CD4-positive, alpha-beta memory T cell (primary cell): Measurements from ENCODE around the gene PLEK. TPM values are rescaled to one million over a fixed set of nuclear protein-coding genes. Genes with fewer than 3 reads are reported as not detected.
A peak's percentile ranks its signal among the peaks of the same experiment; 100 is the strongest.

Experiments used
- CTCF ChIA-PET: fragments of 350-600 bp; sonication (Branson Sonifier 250); formaldehyde crosslinking; loops from one replicate; lab custom pipeline; 2021; ENCODE audit warnings: inconsistent platforms; ENCODE audit not compliant: partially characterized antibody; lab: Charles Lee
- POLR2A ChIA-PET: fragments of 350-600 bp; sonication (Branson Sonifier 250); formaldehyde crosslinking; loops from one replicate; lab custom pipeline; 2021; ENCODE audit not compliant: partially characterized antibody; lab: Charles Lee
- DNase-seq, 5 donors: peaks; one replicate each; pipeline versions ENCODE4 v3.0.0 to v3.0.0-alpha.2; 2020 to 2022; ENCODE audit warnings: mixed read lengths in 1 of 5
- H3K27ac ChIP-seq: one replicate; pipeline ENCODE4 v1.7.0; 2013; ENCODE audit warnings: low read depth, low read length
- H3K27me3 ChIP-seq: 2 replicates; pipeline ENCODE4 v1.7.0; 2013; ENCODE audit warnings: mild to moderate bottlenecking, low read length, moderate library complexity; ENCODE audit not compliant: insufficient read depth
- H3K36me3 ChIP-seq: 2 replicates; pipeline ENCODE4 v1.7.0; 2013; ENCODE audit warnings: mild to moderate bottlenecking, low read length, moderate library complexity; ENCODE audit not compliant: insufficient read depth
- H3K4me1 ChIP-seq: 2 replicates; pipeline ENCODE4 v1.7.0; 2013; ENCODE audit warnings: mild to moderate bottlenecking, low read length, moderate library complexity; ENCODE audit not compliant: insufficient read depth
- H3K4me3 ChIP-seq, 2 donors: one replicate each; pipeline ENCODE4 v1.7.0; 2013; ENCODE audit warnings: low read length in 2 of 2, mild to moderate bottlenecking in 1 of 2
- H3K9me3 ChIP-seq, 2 donors: one replicate each; pipeline ENCODE4 v1.7.0; 2013; ENCODE audit warnings: low read length in 2 of 2, control low read depth in 1 of 2; ENCODE audit not compliant: control insufficient read depth in 1 of 2
- H3K27ac Mint-ChIP-seq, 7 donors: one replicate each; pipeline ENCODE4 v1.8.0; 2020 to 2021; ENCODE audit warnings: mixed read lengths in 7 of 7, mild to moderate bottlenecking in 6 of 7, inconsistent platforms in 3 of 7, moderate library complexity in 3 of 7
- H3K27me3 Mint-ChIP-seq, 2 donors: one replicate each; pipeline ENCODE4 v1.8.0; 2020 to 2021; ENCODE audit warnings: mixed read lengths in 2 of 2
- H3K36me3 Mint-ChIP-seq, 2 donors: one replicate each; pipeline ENCODE4 v1.8.0; 2020 to 2021; ENCODE audit warnings: mixed read lengths in 2 of 2, inconsistent platforms in 1 of 2, mild to moderate bottlenecking in 1 of 2
- H3K4me1 Mint-ChIP-seq, 4 donors: one replicate each; pipeline ENCODE4 v1.8.0; 2020 to 2021; ENCODE audit warnings: mixed read lengths in 4 of 4, mild to moderate bottlenecking in 1 of 4
- H3K4me3 Mint-ChIP-seq, 8 donors: one replicate each; pipeline ENCODE4 v1.8.0; 2020 to 2021; ENCODE audit warnings: mixed read lengths in 8 of 8, mild to moderate bottlenecking in 7 of 8, moderate library complexity in 6 of 8, inconsistent platforms in 3 of 8
- H3K9me3 Mint-ChIP-seq, 8 donors: one replicate each; pipeline ENCODE4 v1.8.0; 2020 to 2021; ENCODE audit warnings: mixed read lengths in 8 of 8, mild to moderate bottlenecking in 5 of 8, inconsistent platforms in 3 of 8, moderate library complexity in 1 of 8
- intact Hi-C: fragments of 100-400 bp; cut with micrococcal nuclease; formaldehyde crosslinking; loops from one replicate; pipeline ENCODE4 v1.15.1; 2023
- polyA plus RNA-seq, 2 donors: library from polyadenylated mRNA; unstranded; fragments of 300-500 nt; fragmentation: Illumina TruSeq; gene quantifications; one replicate each; pipeline ENCODE4 v1.2.3, GENCODE V29; 2021
- total RNA-seq, 2 experiments: library from RNA; stranded (reverse); gene quantifications; one replicate each; pipeline ENCODE4 v1.2.3, GENCODE V29; 2021

PLEK gene
- total and polyA plus RNA-seq, 4 experiments from 2014 or later = 5.7 to 10.7 (median 8.2) TPM

DNA sequence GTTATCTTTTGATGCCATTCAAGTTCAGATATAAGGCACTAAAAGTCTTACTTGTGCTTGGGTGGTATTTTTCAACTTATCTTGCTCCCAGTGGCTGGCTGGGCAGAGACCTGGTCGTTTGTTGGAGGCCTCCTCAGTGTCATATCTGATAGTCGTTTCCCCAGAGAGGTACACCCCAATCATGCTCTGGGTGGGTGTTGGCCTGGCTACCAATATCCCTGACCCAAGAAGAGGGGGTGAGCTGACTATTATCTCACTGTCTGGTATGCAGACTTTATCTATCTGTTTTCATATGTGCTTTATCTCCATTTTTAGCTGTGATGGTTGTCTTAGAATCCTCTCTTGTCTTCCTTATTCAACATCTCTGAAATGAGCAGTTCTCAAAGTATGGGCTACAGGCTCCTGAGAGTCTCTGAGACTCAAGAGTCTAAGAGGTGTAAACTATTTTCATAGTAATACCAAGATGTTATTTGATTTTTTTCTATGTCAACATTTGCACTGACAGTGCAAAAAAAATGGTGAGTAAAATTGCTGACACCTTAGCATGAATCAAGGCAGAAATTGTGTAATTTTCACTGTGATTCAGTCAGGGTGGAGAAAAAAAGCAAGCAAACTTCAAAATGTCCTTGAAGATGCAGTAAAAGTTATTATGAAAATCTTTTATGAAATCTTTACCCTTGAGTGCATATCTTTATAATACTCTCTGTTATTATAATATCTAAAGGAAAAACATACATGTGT lies 12.3 kb upstream of the PLEK start:
- no peaks in the 10 kb centered on the region for H3K36me3 Mint-ChIP-seq
- intact Hi-C loops = no loop called here
- no peak overlapping the region for H3K4me3 Mint-ChIP-seq
- H3K4me3 ChIP-seq = no peak overlapping the region
- peaks cover 2 to 16% of the 10 kb centered on the region in 2 donors for H3K27me3 Mint-ChIP-seq
- H3K9me3 ChIP-seq = no peaks in the 10 kb centered on the region
- ChIA-PET CTCF (interaction anchor here (0.8 kb wide), 1 partner anchor 231 kb away, joined by 4 read pairs; no protein-coding TSS in a partner anchor), POLR2A (no interaction called here)
- H3K4me1 Mint-ChIP-seq = no peaks in the 10 kb centered on the region
- H3K27me3 ChIP-seq = no peaks in the 10 kb centered on the region
- peaks cover 0 to 2% (median 0%) of the 10 kb centered on the region in 8 donors for H3K9me3 Mint-ChIP-seq
- H3K27ac ChIP-seq = no peak overlapping the region
- no peaks in the 10 kb centered on the region for H3K36me3 ChIP-seq
- no peak overlapping the region for H3K27ac Mint-ChIP-seq
- DNase-seq = no peak
- no peaks in the 10 kb centered on the region for H3K4me1 ChIP-seq

DNA sequence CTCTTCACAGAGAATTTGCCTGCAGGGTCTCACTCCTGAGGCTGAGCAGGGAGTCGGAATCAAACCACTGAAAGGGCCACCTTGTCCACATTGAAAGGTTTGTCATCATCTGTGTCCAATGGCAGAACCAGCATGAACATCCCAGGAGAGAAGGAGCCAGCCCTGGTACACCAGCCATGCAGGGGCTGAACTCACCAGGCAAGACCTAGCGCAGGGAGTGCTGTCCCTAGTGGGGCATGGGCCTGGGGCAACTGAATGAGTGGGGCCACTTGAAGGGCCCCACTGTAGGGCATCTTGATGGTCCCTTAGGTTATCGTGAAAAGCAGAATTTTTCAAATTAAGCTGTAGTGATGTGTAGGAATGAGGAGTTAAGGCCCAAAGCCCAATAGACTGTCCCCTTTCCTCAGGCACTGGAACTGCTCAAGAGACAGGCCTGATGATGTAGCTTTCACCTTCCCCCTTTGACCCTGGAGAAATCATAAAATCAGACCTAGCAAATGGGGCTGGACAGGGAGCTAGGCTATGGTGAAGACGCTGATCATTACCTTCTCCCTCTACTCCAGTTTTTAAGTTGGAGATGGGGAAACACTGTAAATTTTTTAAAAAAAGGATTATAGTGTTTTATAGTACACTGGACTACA lies 8.4 kb upstream of the PLEK start:
- no peak for DNase-seq
- Histone ChIP-seq H3K4me3 (no peak overlapping the region), H3K36me3 (no peaks in the 10 kb centered on the region), H3K27ac (no peak overlapping the region), H3K4me1 (no peaks in the 10 kb centered on the region), H3K27me3 (no peaks in the 10 kb centered on the region), H3K9me3 (no peaks in the 10 kb centered on the region)
- H3K27ac Mint-ChIP-seq = no peak overlapping the region
- H3K27me3 Mint-ChIP-seq = no peaks in the 10 kb centered on the region
- intact Hi-C loops = no loop called here
- no peak overlapping the region for H3K4me3 Mint-ChIP-seq
- no peaks in the 10 kb centered on the region for H3K36me3 Mint-ChIP-seq
- POLR2A ChIA-PET = no interaction called here
- H3K9me3 Mint-ChIP-seq = peaks cover 0 to 2% (median 0%) of the 10 kb centered on the region in 8 donors
- CTCF ChIA-PET = interaction anchor here (0.8 to 2.2 kb wide), 3 partner anchors 11 to 87 kb away, joined by 3 to 14 read pairs (median 4); no protein-coding TSS in a partner anchor
- H3K4me1 Mint-ChIP-seq = peaks cover 0 to under 1% (median under 1%) of the 10 kb centered on the region in 4 donors

DNA sequence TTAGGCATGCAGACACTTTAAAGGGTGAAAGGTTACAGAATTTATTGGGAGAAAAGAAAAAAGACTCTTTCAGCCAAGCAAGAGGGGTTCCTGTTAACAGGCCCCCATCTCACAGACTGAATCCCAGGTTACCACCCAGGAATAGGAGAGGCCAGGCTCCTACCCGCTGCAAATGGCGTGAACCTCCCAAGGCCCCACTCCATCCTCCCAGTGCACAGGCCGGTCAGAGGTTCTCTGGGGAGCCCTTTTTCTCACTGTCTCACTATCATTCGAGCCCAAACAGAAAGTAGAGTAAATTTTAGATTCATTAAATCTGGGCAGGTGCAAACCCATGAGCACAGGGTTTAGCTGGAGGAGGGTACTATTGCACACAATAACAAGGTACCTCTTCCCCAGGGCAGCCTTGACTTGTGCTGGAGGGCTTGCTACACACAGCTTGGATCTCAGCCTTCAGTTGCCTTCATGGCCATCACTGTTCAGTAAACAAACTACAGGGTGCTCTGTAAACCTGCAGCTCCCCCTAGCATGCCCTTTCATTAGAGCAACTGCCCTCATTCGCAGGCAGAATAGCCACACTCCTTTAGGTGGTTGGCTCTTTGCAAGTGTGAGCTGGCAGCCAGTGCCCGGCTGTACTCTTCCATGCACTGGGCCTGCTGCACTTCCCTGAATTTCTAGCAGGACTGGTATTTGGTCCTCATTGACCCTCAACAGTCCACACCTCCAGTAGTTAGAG lies 7.3 kb upstream of the PLEK start:
- intact Hi-C loops = no loop called here
- H3K4me1 Mint-ChIP-seq = peaks cover 5 to 11% (median 9%) of the 10 kb centered on the region in 4 donors
- no peak for DNase-seq

DNA sequence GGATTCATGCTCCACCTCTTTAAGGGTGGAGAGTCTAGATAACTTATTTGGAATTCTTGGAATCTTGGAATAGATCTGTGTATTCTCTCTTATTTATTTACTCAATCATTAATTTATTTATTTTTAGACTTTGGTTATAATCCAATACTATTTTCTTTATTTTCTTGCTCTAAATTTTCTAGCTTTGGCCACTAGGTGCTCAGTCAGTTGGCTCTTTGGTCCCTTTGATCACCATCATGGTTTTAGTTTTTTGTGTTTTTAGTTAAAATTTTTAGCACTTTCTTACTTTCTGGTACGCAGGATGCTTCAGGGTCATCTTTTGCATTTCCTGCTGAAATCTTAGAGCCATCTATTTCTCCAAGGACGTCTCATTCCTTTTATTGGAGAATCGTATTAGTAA lies 5.2 kb upstream of the PLEK start:
- H3K36me3 ChIP-seq = no peaks in the 10 kb centered on the region
- Mint-ChIP-seq H3K27me3 (no peaks in the 10 kb centered on the region), H3K36me3 (no peaks in the 10 kb centered on the region), H3K9me3 (peaks cover 0 to 2% (median 0%) of the 10 kb centered on the region in 8 donors), H3K27ac (no peak overlapping the region), H3K4me3 (no peak overlapping the region), H3K4me1 (peaks cover 5 to 29% (median 18%) of the 10 kb centered on the region in 4 donors)
- ChIA-PET POLR2A (interaction anchor here (1.1 kb wide), 1 partner anchor 81 kb away, joined by 4 read pairs; no protein-coding TSS in a partner anchor), CTCF (interaction anchor here (0.7 to 3.7 kb wide), 4 partner anchors 12 to 81 kb away, joined by 3 to 78 read pairs (median 4); no protein-coding TSS in a partner anchor)
- H3K9me3 ChIP-seq = no peaks in the 10 kb centered on the region
- peaks cover 11% of the 10 kb centered on the region for H3K4me1 ChIP-seq
- no peak overlapping the region for H3K27ac ChIP-seq
- no peak for DNase-seq
- no peak overlapping the region for H3K4me3 ChIP-seq
- intact Hi-C loops = loop anchor here (5.0 kb wide), 1 partner anchor 567 kb away; no protein-coding TSS in a partner anchor
- no peaks in the 10 kb centered on the region for H3K27me3 ChIP-seq

More for the DNA sequence above, 7.3 kb upstream of the PLEK start:
- Mint-ChIP-seq H3K4me3 (no peak overlapping the region), H3K9me3 (peaks cover 0 to 2% (median 0%) of the 10 kb centered on the region in 8 donors), H3K27ac (no peak overlapping the region), H3K36me3 (no peaks in the 10 kb centered on the region), H3K27me3 (no peaks in the 10 kb centered on the region)
- Histone ChIP-seq H3K4me1 (peaks cover 8% of the 10 kb centered on the region), H3K27me3 (no peaks in the 10 kb centered on the region), H3K27ac (no peak overlapping the region), H3K36me3 (no peaks in the 10 kb centered on the region), H3K4me3 (no peak overlapping the region), H3K9me3 (no peaks in the 10 kb centered on the region)
- POLR2A ChIA-PET = no interaction called here
- CTCF ChIA-PET = interaction anchor here (0.8 to 2.2 kb wide), 3 partner anchors 10 to 86 kb away, joined by 3 to 14 read pairs (median 4); no protein-coding TSS in a partner anchor

DNA sequence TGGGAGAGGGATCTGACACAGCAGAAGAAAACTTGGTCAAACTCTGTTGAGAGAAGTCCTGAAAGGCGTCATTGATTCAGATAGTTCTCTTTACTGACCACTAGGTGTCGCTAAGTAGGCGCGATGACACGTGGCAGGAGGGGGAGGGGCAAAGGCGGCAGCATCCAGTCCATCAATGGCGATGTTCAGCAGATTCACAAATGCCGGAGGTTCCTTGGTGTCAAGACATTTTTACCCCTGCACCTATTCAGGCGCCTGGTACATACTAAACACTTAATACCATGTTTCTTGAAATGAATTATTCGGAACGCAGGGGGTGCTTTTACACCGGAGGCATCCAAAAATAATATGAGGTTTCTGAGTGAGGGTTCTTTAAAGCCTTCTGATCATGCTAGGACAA lies 3.0 kb upstream of the PLEK start:
- intact Hi-C loops = loop anchor here (1.0 to 5.0 kb wide), 4 partner anchors 9 to 565 kb away; no protein-coding TSS in a partner anchor
- Histone ChIP-seq H3K36me3 (no peaks in the 10 kb centered on the region), H3K27ac (no peak overlapping the region), H3K4me1 (peaks cover 11% of the 10 kb centered on the region), H3K9me3 (no peaks in the 10 kb centered on the region), H3K27me3 (no peaks in the 10 kb centered on the region), H3K4me3 (peak overlapping the region in 1 of 2 donors; percentile 11)
- Mint-ChIP-seq H3K4me3 (peak overlapping the region; percentile 63 to 88 (median 79)), H3K36me3 (no peaks in the 10 kb centered on the region), H3K4me1 (peaks cover 5 to 42% (median 19%) of the 10 kb centered on the region in 4 donors), H3K9me3 (no peaks in the 10 kb centered on the region), H3K27me3 (no peaks in the 10 kb centered on the region), H3K27ac (peak overlapping the region; percentile 38 to 88 (median 83))
- CTCF ChIA-PET = interaction anchor here (3.7 kb wide), 1 partner anchor 79 kb away, joined by 78 read pairs; no protein-coding TSS in a partner anchor
- POLR2A ChIA-PET = interaction anchor here (1.0 kb wide), 1 partner anchor 79 kb away, joined by 5 read pairs; no protein-coding TSS in a partner anchor
- DNase-seq = peak; percentile 74 to 82 (median 77)

DNA sequence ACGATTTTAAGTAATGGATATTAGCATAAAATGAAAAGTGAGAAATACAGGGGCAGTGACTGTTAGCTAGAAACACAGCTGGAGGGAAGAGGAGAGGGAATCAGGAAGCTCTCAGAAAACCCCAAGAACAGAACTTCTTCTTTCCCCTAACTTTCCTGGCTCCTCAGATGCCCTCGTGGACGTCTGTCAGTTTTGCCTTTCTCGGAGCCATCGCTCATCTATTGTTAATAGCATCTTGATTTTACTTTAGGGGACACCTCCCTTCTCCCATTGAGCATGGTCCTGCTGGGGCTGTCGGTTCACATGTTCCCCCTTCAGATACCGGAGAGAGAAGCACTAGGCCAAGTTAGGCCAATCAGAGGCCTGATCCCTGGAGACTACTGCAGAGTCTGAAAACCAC lies 2.3 kb upstream of the PLEK start:
- H3K36me3 ChIP-seq = no peaks in the 10 kb centered on the region
- no peak for DNase-seq
- Mint-ChIP-seq H3K27me3 (no peaks in the 10 kb centered on the region), H3K9me3 (no peaks in the 10 kb centered on the region), H3K27ac (peak overlapping the region in 4 of 7 donors; percentile 37 to 72 (median 54)), H3K4me3 (peak overlapping the region in 4 of 8 donors; percentile 8 to 85 (median 54)), H3K36me3 (no peaks in the 10 kb centered on the region), H3K4me1 (peaks cover 5 to 48% (median 19%) of the 10 kb centered on the region in 4 donors)
- H3K9me3 ChIP-seq = no peaks in the 10 kb centered on the region
- no peak overlapping the region for H3K27ac ChIP-seq
- no peak overlapping the region for H3K4me3 ChIP-seq
- H3K4me1 ChIP-seq = peaks cover 11% of the 10 kb centered on the region
- CTCF ChIA-PET = interaction anchor here (3.7 kb wide), 1 partner anchor 78 kb away, joined by 78 read pairs; no protein-coding TSS in a partner anchor
- no peaks in the 10 kb centered on the region for H3K27me3 ChIP-seq
- POLR2A ChIA-PET = interaction anchor here (0.8 to 1.0 kb wide), 2 partner anchors 16 to 79 kb away, joined by 3 to 5 read pairs; no protein-coding TSS in a partner anchor
- intact Hi-C loops = loop anchor here (1.0 to 5.0 kb wide), 4 partner anchors 9 to 565 kb away; no protein-coding TSS in a partner anchor
